Neural crest cell (in vitro differentiated cells): ENCODE results near the gene SF3A2. TPM values are rescaled to one million over a fixed set of nuclear protein-coding genes. Genes with fewer than 3 reads are reported as not detected.
A peak's percentile ranks its signal among the peaks of the same experiment; 100 is the strongest.

Experiments
- DNase-seq: peaks from one replicate; pipeline ENCODE4 v3.0.0; 2021; ENCODE audit warnings: low read depth, mixed read lengths, low spot score
- H3K27ac Mint-ChIP-seq: one replicate; pipeline ENCODE4 v1.8.0; 2021; ENCODE audit warnings: mild to moderate bottlenecking, mixed read lengths; ENCODE audit not compliant: unreplicated experiment
- H3K27me3 Mint-ChIP-seq: 2 replicates; pipeline ENCODE4 v1.8.0; 2021; ENCODE audit warnings: low read depth, mild to moderate bottlenecking, mixed read lengths
- H3K36me3 Mint-ChIP-seq: 2 replicates; pipeline ENCODE4 v1.8.0; 2021; ENCODE audit warnings: low read depth, mild to moderate bottlenecking, mixed read lengths
- H3K4me1 Mint-ChIP-seq: 2 replicates; pipeline ENCODE4 v1.8.0; 2021; ENCODE audit warnings: mixed read lengths
- H3K4me3 Mint-ChIP-seq: one replicate; pipeline ENCODE4 v1.8.0; 2021; ENCODE audit warnings: mild to moderate bottlenecking, mixed read lengths
- H3K9me3 Mint-ChIP-seq: 2 replicates; pipeline ENCODE4 v1.8.0; 2021; ENCODE audit warnings: mixed read lengths
- total RNA-seq: library from RNA; stranded (reverse); gene quantifications from 2 replicates; pipeline ENCODE4 v1.2.1, GENCODE V29; 2021
- TF ChIP-seq, protein P1 (sequence below): fragments of 200-600 bp; sonication (generic); conservative IDR thresholded peaks from 2 replicates; pipeline ENCODE4 v1.5.0; 2021; ENCODE audit warnings: antibody characterized with exemption, mild to moderate bottlenecking

Gene SF3A2
- total RNA-seq, 1 donor from 2014 or later = 189 TPM

DNA sequence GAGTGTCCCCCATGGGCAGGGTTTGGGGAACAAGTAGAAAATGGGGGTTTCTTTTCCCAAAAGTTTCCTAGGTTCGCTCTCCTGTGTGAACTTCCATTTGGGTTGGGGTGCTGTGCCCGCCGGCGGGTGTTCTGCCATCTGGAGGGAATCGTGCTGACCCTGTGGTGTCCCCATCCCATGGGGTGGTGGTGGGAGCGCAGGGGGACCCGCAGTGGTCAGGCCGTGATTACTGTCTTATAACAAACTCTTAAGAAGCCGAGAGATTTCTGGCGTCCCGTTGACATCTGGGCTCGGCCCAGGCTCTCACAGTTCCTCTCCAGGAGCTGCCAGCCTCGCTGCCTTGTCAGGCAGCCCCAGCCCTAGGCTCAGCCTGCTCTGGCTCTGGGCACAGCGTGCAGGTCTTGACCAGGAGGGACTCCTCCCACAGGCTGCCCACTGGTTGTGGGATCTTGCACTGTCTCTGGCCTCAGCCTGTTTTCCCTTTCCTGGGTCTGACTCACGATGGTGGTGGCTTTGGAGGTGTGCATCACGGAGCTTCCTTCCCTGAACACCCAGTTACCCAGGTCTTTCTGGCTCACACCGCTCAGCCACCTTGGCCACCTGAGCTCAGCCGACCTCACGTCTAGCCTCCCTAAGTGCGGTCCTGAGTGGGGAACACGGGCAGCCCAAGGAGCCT is 35.0 kb upstream of the SF3A2 start:
- Mint-ChIP-seq H3K27me3 (no peaks in the 10 kb centered on the region), H3K27ac (no peak overlapping the region), H3K9me3 (no peaks in the 10 kb centered on the region), H3K4me3 (no peak overlapping the region), H3K4me1 (peaks cover 5% of the 10 kb centered on the region), H3K36me3 (peaks cover 2% of the 10 kb centered on the region)
- TF ChIP-seq, protein P1, sequence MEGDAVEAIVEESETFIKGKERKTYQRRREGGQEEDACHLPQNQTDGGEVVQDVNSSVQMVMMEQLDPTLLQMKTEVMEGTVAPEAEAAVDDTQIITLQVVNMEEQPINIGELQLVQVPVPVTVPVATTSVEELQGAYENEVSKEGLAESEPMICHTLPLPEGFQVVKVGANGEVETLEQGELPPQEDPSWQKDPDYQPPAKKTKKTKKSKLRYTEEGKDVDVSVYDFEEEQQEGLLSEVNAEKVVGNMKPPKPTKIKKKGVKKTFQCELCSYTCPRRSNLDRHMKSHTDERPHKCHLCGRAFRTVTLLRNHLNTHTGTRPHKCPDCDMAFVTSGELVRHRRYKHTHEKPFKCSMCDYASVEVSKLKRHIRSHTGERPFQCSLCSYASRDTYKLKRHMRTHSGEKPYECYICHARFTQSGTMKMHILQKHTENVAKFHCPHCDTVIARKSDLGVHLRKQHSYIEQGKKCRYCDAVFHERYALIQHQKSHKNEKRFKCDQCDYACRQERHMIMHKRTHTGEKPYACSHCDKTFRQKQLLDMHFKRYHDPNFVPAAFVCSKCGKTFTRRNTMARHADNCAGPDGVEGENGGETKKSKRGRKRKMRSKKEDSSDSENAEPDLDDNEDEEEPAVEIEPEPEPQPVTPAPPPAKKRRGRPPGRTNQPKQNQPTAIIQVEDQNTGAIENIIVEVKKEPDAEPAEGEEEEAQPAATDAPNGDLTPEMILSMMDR = no peak
- DNase-seq = no peak

DNA sequence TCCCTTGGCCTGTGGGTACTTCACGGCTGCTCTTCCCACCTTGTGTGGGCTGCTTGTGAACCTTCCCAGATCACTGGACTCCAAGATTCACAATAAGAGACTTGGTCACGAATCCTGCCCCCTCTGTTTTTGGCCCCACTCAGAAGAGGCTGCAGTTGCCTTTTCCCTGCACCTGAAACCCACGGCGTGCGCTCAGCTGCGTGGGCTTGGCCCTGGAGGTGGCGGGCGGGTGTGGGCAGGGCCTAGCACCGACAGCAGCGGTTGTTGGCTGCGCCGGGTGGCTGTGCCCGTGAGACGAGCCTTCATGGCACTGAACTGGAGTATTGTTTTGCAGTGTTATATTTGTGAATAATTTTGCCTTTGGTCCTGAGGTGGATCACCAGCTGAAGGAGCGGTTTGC is 34.3 kb upstream of the SF3A2 start:
- H3K9me3 Mint-ChIP-seq = no peaks in the 10 kb centered on the region
- no peak overlapping the region for H3K27ac Mint-ChIP-seq
- peaks cover 5% of the 10 kb centered on the region for H3K4me1 Mint-ChIP-seq
- DNase-seq = no peak
- no peak overlapping the region for H3K4me3 Mint-ChIP-seq
- peaks cover 2% of the 10 kb centered on the region for H3K36me3 Mint-ChIP-seq
- no peaks in the 10 kb centered on the region for H3K27me3 Mint-ChIP-seq
- TF ChIP-seq, protein P1 = no peak

DNA sequence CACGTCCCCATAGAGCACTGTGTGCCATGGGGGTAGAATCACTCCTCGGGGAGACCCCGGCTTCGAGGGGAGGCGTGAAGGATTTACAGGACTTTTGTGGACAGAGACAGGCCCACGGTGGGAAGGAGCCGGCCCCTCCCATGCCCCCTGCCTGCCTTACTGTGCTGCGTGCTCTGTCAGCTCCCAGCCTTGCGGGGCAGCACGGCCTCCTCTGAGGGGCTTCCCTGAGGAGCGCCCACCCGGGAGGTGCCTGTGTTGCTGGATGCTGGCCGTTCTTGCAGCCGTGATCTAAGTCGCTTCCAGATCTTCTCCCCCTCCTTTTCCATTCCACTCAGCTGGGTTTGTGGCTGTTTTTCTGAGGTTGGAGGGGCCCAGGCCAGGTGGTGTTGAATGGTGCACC is 29.6 kb upstream of the SF3A2 start:
- H3K4me3 Mint-ChIP-seq = no peak overlapping the region
- no peaks in the 10 kb centered on the region for H3K9me3 Mint-ChIP-seq
- H3K27me3 Mint-ChIP-seq = no peaks in the 10 kb centered on the region
- no peaks in the 10 kb centered on the region for H3K4me1 Mint-ChIP-seq
- DNase-seq = no peak
- peaks cover 7% of the 10 kb centered on the region for H3K36me3 Mint-ChIP-seq
- H3K27ac Mint-ChIP-seq = no peak overlapping the region
- TF ChIP-seq, protein P1 = no peak

DNA sequence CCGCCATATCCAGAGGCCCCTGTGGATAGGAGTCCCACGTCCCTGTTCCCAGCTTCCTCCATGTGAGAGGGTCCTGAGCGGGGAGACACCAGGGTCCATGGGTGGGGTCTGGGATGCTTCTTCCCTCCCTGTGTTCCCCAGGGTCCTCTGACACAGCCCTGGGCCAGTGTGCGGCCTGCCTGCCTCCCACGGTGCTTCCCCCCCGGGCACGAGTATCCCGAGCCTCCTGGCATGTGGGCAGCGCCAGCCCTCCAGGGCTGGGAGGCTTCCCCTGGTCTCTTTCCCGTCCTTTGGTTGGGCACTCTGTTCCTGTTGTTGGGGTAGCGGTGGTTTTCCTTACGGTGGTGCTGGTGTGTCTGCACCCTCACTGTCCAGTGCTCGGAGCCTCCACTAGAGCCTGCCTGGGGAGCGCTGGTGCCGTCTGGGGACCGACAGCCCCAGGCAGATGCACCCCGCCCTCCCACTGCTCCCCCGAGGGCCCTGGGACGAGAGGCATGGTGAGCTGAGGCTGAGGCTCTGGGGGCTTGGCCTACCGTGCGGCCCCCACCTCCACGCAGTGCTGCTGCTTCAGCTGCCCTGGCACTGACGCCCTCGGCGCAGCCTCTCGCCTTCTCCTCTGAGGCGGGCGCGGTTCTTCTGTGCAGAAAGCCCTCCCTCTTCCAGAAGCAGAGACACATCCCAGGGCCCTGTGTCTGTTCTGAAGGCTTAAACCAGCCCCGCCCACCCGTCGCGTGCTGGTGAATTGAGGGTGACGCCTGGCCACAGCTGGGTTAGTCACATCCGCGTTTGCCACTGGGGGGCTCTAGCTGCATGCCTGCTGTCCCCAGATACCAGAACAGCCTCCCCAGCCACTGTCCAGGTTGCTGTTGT is 28.4 kb upstream of the SF3A2 start:
- no peak for DNase-seq
- no peaks in the 10 kb centered on the region for H3K9me3 Mint-ChIP-seq
- H3K27me3 Mint-ChIP-seq = no peaks in the 10 kb centered on the region

DNA sequence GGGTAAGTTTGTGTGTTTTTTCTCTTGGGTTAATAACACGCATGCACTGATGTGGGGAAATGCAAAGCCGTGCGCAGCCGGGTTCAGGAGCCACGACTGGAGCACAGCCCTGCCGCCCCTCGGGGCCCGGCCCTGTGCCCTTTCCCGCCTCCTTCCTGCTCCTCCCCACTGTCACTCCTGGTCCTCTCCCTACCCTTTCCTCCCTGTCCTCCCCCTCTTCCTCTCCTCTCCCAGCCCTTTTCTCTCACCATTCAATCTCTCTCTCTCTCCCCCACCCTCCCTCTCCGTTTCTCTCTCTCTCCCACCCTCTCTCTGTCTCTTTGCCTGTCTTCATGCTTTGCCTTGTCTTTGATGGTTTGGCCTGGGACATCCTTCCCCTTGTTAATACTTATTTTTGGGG is 27.6 kb upstream of the SF3A2 start:
- TF ChIP-seq, protein P1 = no peak
- H3K4me3 Mint-ChIP-seq = no peak overlapping the region
- H3K27ac Mint-ChIP-seq = peak overlapping the region; percentile 62
- no peaks in the 10 kb centered on the region for H3K9me3 Mint-ChIP-seq
- H3K36me3 Mint-ChIP-seq = peaks cover 7% of the 10 kb centered on the region
- no peaks in the 10 kb centered on the region for H3K27me3 Mint-ChIP-seq
- no peaks in the 10 kb centered on the region for H3K4me1 Mint-ChIP-seq
- DNase-seq = no peak

More for the DNA sequence above, 28.4 kb upstream of the SF3A2 start:
- Mint-ChIP-seq H3K36me3 (peaks cover 7% of the 10 kb centered on the region), H3K27ac (no peak overlapping the region), H3K4me3 (no peak overlapping the region), H3K4me1 (no peaks in the 10 kb centered on the region)
- TF ChIP-seq, protein P1 = no peak
